GM19328 (cell line): ENCODE measurements around the gene SLC2A4RG.
A peak's percentile ranks its signal among the peaks of the same experiment; 100 is the strongest.

Experiments
- ATAC-seq: cut with Tn5 transposase; IDR thresholded peaks from one replicate; pipeline ENCODE4 v1.9.1; 2021; ENCODE audit warnings: mild to moderate bottlenecking, moderate library complexity; ENCODE audit not compliant: unreplicated experiment

The SLC2A4RG gene

GRCh38 chr20:63738687-63739129, 868 bp upstream of the SLC2A4RG start:
- no peak for ATAC-seq

DNA sequence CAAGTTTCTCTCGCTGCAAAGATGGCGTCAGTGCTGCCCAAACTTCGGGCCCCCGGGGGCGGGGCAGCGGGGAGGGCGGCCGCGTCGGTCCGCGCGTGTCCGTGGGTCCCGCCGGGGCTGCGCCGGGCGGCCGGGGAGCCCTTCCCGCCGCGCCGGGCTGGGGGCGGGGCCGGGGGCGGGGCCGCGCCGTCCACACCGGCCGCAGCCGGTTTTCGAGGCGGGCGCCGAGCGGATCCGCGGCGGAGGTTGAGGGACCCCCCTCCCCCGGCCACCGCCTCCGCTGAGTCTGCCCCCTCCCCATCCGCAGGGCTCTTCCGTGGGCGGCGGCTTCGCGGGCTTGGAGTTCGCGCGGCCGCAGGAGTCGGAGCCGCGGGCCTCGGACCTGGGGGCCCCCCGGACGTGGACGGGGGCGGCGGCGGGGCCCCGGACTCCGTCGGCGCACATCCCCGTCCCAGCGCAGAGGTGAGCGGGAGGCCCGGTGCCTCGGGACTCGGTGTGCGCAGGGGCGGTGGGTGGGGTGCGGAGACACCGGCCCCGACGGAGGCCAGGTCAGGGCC, 572 bp downstream of the SLC2A4RG start:
- ATAC-seq, result peak; percentile 9

DNA sequence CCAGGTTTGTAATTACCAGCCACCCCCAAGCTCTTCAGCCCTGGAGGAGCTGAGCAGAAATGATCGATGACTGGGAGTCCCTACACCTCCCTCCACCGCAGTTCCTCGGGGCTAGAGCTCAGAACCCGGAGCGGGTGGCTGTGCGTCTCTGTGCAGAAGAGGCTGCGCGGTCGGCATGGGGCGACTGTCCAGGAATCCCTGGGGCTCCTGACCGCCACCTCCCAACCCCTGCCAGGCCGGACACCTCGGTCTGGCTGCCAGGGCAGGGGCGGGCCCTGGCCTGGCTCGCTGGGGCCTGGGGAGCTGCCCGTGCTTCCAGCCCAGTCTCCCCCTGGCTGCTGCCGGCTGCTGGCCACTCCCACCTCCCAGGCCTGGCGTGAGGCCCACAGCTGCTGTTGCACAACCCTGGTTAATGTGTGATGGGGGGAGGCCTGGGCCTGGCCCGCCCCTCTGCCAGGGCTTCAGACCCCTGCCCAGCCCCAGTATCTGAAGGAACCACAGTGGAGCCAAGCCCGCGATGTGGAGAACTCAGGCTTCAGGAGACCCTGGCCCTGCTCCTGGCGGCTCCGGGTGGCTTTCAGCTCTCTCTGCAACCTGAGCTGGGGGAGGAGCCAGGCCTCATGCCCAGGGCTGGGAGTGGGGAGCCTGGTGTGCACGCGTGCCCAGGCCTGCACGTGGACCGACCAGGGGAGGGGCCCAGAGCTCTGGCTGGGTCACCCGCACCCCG, 1.2 kb downstream of the SLC2A4RG start:
- no peak for ATAC-seq

- ATAC-seq, result no peak
These were observed 1.7 kb downstream of the SLC2A4RG start for GRCh38 chr20:63741354-63741675.

GRCh38 chr20:63741676-63742380, 2.3 kb downstream of the SLC2A4RG start:
- no peak for ATAC-seq

GRCh38 chr20:63742381-63743024, 2.9 kb downstream of the SLC2A4RG start:
- no peak for ATAC-seq

DNA sequence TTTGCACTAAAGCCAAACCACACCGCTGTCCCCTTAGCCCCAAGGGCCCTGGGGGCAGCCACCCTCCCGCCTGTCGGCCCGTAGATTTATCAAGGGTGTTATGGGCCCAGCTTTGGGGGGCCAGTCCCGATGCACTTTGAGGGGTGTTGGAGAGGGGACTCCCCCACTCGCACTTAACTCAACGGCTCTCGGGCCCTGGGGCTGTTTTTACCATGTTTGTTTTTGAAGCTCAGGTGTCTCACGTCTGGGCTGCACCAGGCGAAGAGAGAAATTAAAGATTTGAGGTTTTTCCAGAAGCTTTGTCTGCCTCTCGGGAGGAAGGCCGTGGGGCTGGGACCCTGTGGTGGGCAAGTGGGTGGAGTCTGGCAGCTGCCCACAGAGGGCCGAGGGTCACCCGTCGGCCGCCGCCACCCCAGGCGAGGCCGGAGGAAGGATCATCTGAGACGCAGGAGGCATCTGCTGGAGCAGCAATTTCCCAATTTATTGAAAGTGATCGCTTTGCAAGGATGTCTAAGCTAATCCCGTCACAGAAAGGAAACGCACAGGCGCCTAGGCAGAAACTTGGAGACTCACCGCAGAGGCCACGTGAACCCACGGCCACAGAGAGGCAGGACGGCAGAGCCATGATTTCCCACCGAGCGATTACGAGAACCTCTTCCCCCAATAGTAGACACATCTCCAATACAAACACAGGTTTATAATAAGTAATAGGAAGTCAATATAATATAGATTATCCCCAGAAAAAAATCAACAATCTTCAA, 3.8 kb downstream of the SLC2A4RG start:
- ATAC-seq, result no peak

DNA sequence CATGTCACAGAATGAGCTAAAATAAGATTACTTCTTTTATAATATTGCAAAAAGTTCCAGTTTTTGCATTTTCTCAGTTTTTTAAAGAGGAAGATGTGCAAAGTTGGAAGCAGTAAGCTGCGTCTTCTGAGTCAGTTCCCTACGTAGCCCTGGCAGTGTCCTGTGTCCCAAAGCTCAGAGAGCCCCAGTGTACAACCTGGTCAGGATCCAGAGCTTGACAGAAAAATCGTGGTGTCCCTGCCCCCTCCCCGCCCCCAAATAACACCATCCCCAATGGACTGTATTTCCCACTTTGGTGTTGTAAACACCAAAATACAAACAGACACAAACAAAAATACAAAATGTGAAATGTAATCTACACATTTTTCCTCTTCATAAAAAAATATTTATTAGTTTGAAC, 4.6 kb downstream of the SLC2A4RG start:
- no peak for ATAC-seq

DNA sequence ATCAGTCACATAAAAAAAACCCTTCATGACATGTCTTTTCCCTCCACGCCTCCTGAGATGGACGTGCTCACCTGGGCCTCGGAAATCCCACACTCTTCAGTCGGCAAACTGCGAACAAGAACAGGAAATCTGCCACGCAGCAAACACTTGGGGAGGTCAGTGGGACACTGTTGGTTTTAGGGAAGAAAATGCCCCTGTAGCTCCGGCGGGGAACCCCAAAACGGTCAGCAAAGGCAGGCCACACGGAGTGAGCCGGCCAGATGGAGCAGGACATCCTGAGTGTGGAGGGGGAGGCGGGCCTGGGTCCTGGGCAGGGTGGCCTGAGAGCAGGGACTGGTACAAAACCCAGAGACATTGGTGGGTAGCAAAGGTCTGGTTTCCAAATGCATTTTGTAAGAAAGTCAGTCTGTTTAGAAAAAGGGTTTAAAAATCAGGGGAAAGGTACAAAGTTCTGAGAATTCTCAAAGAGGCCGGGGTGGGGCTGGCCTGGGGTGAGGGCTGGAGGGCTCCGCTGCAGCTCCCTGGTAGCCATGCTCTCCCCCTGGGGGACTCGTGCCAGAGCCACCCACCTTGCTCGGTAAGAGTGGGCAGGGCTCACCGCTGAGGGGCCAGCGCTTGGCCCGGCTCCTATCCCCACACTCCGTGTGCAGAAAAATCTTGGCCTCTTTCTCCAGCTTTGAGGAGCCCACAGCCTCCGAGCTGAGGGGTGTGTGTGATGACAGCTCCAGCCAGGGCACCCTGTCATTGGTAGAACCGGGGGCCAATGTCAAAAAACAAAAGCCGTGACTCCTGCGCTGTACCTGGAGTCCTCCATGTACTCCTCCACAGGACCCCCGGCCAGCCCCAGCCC, 5.2 kb downstream of the SLC2A4RG start:
- no peak for ATAC-seq

DNA sequence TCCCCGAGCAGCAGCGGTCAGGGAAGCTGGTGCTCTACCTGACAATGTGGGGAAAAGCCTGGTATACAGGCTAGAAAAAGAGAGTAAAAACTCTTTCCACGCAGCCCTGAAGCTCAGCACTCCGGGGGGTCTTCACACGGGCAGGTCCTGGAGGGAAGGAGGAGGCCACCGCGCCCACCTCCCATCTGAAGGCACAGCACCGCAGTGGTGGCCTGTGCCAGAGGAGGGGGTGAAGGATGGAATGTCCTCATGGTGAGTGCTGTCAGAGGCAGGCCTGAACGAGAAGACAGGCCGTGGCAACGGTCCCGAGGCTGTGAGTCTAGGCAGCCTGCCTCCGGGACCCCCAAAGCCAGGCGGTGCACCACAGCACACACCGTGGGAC, 5.8 kb downstream of the SLC2A4RG start:
- no peak for ATAC-seq

DNA sequence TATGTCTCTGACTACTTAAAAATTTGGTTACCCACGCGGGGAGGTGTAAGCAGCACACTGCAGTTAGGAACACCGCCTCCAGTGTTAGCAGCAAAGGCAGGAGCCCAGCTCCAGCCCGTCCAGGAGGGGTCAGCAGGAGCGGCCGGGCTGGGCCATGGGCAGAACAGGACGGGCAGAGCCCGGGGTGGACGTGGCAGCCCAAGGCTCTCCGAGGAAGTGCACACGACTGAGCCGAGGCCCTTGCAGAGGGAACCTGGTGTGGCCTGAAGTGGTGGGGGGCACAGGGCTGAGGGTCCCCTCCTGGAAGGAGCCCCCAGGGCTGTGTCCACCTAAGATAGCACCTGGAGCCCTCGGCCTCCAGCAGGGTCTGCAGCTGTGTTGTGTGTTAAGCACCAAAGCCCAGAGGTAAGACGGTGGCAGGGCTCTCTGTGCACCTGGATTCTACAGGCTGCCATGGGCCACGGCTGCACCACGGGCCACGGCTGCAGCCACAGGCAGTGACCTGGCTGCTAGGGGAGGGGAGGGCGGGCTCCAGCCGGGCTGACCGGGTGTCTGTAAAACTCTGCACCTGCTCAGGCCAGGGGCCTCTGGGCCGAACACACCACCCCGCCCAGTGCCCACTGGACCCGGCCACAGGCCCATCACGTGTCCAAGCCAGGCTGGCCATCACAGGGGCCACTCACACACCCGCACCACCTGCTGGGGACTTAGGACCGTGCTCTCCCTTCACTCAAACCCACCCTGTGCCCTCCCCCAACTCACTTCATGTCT, 6.6 kb downstream of the SLC2A4RG start:
- no peak for ATAC-seq

DNA sequence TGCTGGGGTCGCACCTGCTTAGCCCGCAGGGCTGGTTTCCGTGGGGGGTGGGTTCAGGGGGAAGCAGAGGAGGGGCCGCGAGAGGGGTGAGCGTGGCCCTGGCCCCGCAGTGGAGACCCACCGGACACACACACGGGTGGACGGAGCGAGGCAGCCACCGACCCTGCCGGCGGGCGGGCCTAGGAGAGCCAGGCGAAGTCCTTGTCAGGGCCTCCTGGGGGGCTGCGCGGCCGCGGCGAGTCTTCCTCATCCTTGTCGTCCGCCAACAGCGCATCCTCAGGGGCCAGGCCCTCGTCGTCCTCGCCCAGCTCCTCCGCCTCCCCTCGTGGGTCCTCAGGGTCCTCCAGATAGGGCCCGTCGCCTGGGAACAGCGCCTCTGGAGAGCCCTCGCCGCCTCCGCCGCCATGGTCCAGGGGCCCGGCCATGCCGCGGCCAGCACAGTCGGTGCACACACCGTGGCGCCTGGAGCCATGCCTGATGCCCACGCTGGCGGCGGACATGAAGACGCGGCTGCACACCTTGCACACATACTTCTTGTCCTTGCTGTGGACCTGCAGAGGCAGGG, 7.3 kb downstream of the SLC2A4RG start:
- ATAC-seq, result no peak

- no peak for ATAC-seq
These were observed 8.1 kb downstream of the SLC2A4RG start for GRCh38 chr20:63747622-63748069.

GRCh38 chr20:63748070-63748933, 8.7 kb downstream of the SLC2A4RG start:
- ATAC-seq, result no peak

DNA sequence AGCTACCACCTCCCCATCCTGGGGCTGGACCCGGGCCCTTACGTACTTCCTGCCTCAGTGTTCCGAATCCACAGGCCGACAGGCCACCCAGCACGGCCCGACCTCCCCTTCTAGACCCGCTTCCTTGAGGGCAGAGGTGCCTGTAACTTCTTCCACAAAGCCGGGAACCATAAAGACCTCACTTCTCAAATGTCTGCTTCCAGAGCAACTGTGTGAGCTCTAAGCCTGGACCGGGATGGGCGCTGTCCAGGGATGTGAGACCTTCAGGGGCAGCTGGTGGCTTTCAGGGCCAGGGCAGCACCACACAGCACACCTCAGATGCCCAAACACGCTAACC, 9.3 kb downstream of the SLC2A4RG start:
- no peak for ATAC-seq

DNA sequence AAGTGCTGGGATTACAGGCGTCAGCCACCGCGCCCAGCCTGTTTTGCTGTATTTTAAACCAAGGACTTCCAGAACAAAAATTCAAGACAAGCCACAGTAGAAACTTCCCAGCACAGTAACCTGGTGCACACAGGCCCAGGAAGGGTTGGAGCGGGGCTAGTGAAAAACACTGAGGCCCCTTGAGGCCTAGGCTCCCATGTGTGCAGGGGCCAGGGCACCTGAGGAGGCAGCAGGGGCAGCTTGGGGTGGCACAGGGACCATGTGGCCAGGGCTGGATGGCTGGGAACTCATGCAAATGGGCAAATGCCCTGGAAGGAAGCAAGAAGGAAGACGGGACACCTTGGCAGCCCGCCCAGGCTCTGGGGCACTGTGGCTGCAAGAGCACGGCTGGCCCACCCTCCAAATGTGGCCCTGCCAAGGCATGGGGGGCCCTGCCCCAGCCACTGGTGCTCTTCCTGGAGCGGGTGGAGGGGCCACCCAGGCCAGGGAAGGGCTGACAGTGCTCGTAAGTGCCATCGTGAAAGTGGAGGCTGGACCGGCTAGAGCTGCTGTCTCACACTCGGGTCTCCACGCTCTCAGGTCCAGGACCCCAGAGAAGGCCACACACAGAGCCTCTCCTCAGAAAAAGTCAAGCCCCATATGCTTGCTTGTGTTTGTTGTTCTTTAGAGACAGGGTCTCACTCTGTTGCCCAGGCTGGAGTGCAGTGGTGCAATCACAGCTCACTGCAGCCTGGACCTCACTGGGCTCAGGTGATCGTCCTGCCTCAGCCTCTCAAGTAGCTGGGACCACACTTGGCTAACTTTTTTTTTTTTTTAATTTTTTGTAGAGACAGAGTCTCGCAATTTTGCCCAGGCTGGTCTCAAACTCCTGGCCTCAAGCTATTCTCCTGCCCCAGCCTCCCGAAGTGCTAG, 10.3 kb downstream of the SLC2A4RG start:
- no peak for ATAC-seq

DNA sequence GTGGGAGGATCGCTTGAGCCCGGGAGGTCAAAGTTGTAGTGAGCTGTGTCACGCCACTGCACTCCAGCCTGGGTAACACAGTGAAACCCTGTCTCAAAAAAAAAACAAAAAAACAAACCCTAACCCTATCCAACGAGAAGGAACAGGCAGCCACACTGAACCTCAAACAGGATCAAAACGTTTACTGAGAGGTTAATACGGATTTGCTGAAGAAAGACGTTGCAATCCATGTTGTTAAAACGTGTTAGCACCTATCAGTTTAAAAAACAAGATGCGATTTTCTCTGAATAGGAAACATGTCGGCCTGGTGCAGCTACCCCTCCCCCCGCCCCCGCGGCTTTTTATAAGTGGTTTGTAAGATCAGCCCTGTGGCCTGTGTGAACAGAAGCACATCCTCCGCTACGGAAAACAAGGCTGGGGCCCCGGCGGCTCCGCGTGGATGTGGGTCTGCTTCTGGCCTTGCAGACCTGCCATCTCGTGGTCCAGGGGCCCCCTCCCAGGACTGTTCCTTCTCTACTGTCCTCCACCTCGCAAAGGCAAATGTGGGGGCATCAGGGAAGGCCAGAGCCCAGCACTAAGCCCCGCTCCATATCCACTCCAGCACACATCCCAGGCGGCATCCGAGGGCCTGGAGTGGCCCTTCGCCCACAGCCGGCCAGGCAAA, 11.4 kb downstream of the SLC2A4RG start:
- ATAC-seq, result no peak
